HL-60 (cell line): ENCODE measurements around the gene NEUROD1.

Source experiments
- DNase-seq, 2 experiments: peaks; one replicate each; pipeline ENCODE4 v3.0.0-alpha.2; 2010 to 2020; ENCODE audit warnings: low read depth in 1 of 2, low spot score in 1 of 2
- H3K27ac ChIP-seq: fragments of 250-450 bp; sonication (Bioruptor Pico); replicated peaks from 2 replicates; pipeline ENCODE4 v1.5.1; 2020; ENCODE audit warnings: mild to moderate bottlenecking, moderate library complexity
- H3K27me3 ChIP-seq: fragments of 250-450 bp; sonication (Bioruptor Pico); 2 replicates; pipeline ENCODE4 v1.5.1; 2021; ENCODE audit warnings: mild to moderate bottlenecking, moderate library complexity; ENCODE audit not compliant: insufficient read depth, poor library complexity, severe bottlenecking
- H3K4me3 ChIP-seq: replicated peaks from 2 replicates; pipeline ENCODE4 v1.5.1; 2011; ENCODE audit warnings: mild to moderate bottlenecking, control low read depth, low read length; ENCODE audit not compliant: insufficient read depth
- GABPA ChIP-seq: IDR thresholded peaks from 2 replicates; pipeline ENCODE4 v1.6.1; 2012; ENCODE audit warnings: low read depth
- POLR2AphosphoS5 ChIP-seq: IDR thresholded peaks from 2 replicates; pipeline ENCODE4 v1.6.1; 2012; ENCODE audit warnings: low read depth
- SPI1 ChIP-seq: IDR thresholded peaks from 2 replicates; pipeline ENCODE4 v1.6.1; 2012; ENCODE audit warnings: low read depth, mild to moderate bottlenecking, borderline replicate concordance
- TF ChIP-seq, protein P1 (sequence below): IDR thresholded peaks from one replicate; pipeline ENCODE4 v1.5.1; 2011; ENCODE audit warnings: low read length, control low read depth, inconsistent platforms; ENCODE audit not compliant: insufficient read depth
- TF ChIP-seq, protein P2 (sequence below): IDR thresholded peaks from 2 replicates; pipeline ENCODE4 v1.6.1; 2012; ENCODE audit warnings: low read depth; ENCODE audit not compliant: insufficient replicate concordance

Gene NEUROD1

DNA sequence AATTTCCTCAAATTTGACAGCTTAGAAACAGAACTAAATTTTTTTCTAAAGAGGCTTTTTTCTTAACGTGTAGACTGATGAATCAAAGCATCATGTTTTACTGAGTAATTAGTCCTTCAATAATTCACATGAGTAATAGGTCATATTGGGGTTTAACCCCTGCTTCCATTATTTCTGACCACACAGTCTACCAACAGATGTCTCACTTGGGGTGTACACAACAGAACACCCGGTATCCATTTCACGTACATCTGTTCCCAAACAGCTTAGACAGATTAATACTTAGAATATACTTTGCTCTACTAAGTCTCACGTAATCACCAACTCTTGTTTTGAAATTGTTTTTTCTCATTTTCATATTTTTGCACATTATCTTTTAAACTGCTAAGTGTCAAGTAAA lies 38.2 kb downstream of the NEUROD1 start:
- no peak overlapping the region for H3K4me3 ChIP-seq
- no peak for TF ChIP-seq GABPA
- no peak for TF ChIP-seq POLR2AphosphoS5
- TF ChIP-seq, protein P1, sequence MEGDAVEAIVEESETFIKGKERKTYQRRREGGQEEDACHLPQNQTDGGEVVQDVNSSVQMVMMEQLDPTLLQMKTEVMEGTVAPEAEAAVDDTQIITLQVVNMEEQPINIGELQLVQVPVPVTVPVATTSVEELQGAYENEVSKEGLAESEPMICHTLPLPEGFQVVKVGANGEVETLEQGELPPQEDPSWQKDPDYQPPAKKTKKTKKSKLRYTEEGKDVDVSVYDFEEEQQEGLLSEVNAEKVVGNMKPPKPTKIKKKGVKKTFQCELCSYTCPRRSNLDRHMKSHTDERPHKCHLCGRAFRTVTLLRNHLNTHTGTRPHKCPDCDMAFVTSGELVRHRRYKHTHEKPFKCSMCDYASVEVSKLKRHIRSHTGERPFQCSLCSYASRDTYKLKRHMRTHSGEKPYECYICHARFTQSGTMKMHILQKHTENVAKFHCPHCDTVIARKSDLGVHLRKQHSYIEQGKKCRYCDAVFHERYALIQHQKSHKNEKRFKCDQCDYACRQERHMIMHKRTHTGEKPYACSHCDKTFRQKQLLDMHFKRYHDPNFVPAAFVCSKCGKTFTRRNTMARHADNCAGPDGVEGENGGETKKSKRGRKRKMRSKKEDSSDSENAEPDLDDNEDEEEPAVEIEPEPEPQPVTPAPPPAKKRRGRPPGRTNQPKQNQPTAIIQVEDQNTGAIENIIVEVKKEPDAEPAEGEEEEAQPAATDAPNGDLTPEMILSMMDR = no peak
- TF ChIP-seq SPI1 = no peak
- TF ChIP-seq, protein P2, sequence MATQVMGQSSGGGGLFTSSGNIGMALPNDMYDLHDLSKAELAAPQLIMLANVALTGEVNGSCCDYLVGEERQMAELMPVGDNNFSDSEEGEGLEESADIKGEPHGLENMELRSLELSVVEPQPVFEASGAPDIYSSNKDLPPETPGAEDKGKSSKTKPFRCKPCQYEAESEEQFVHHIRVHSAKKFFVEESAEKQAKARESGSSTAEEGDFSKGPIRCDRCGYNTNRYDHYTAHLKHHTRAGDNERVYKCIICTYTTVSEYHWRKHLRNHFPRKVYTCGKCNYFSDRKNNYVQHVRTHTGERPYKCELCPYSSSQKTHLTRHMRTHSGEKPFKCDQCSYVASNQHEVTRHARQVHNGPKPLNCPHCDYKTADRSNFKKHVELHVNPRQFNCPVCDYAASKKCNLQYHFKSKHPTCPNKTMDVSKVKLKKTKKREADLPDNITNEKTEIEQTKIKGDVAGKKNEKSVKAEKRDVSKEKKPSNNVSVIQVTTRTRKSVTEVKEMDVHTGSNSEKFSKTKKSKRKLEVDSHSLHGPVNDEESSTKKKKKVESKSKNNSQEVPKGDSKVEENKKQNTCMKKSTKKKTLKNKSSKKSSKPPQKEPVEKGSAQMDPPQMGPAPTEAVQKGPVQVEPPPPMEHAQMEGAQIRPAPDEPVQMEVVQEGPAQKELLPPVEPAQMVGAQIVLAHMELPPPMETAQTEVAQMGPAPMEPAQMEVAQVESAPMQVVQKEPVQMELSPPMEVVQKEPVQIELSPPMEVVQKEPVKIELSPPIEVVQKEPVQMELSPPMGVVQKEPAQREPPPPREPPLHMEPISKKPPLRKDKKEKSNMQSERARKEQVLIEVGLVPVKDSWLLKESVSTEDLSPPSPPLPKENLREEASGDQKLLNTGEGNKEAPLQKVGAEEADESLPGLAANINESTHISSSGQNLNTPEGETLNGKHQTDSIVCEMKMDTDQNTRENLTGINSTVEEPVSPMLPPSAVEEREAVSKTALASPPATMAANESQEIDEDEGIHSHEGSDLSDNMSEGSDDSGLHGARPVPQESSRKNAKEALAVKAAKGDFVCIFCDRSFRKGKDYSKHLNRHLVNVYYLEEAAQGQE = no peak
- H3K27me3 ChIP-seq = no peaks in the 10 kb centered on the region
- no peak for DNase-seq
- H3K27ac ChIP-seq = no peak overlapping the region

DNA sequence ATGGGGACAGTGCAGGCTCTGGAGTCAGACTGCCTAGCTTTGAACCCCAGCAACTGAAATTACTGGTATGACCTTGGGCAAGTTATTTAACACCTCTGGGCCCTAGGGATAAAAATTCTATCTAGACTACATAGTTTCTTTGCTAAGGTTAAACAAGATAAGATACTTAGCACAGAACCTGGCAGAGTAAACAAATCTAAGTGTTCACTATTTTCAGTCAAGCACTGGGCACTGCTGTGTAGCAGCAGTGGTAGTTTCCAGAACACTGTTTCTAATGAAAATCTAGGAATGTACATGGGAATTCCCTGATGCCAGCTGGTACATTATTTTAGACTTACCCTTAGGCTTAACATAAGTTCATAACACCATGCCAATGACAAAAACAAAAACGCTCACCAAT lies 40.6 kb downstream of the NEUROD1 start:
- Histone ChIP-seq H3K27ac (no peak overlapping the region), H3K27me3 (no peaks in the 10 kb centered on the region), H3K4me3 (no peak overlapping the region)
- no peak for DNase-seq
- TF ChIP-seq, protein P1 = no peak
- TF ChIP-seq GABPA (no peak), SPI1 (no peak), POLR2AphosphoS5 (no peak)
- TF ChIP-seq, protein P2 = no peak

DNA sequence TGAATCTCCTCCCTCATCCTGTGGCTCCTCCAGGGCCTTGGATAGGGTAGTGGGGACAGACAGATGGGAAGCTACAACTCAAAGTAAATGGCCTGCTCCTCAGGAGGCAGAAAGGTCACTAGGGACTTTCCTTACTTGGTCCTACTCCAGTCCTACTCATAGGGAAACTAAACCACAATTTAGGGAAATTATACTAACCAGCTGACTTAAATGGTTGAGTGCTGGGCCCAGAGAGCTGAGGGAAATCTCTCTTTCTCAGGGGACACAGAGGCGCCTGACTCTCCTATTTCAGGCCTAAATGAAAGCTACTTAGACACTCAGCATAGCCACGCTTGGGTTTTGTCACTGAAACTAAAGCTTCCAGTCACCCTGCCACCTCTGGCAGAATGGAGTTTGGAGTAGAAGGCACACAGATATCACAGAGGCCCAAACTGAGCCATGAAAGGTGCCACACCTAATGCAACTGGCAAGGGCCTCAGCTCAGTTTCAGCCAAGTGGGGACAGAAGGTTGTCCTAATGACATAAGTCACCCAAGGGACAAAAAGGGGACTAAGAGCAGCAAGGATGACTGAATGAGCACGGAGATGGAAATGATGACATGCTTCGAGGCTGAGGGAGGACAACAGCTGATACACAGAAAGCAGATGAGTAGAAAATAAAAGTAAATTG lies 47.5 kb downstream of the NEUROD1 start:
- TF ChIP-seq, protein P2 = no peak
- TF ChIP-seq SPI1 (no peak), POLR2AphosphoS5 (no peak), GABPA (no peak)
- TF ChIP-seq, protein P1 = no peak
- Histone ChIP-seq H3K27ac (no peak overlapping the region), H3K4me3 (no peak overlapping the region), H3K27me3 (peaks cover 2% of the 10 kb centered on the region)
- DNase-seq = no peak
